Left ventricle myocardium superior (tissue), 1 donor: ENCODE measurements around the gene RNF223. TPM values are rescaled to one million over a fixed set of nuclear protein-coding genes. Genes with fewer than 3 reads are reported as not detected.
"Not testable (repeated sequence)": the region's sequence is repeated elsewhere in the genome, so short reads cannot be mapped to it uniquely, and the experiment has no call there.

Source experiments
- ATAC-seq: fragments of 200-7000 bp; cut with Tn5 transposase; one replicate; pipeline ENCODE4 v1.9.1; 2020; ENCODE audit warnings: mild to moderate bottlenecking, moderate library complexity
- DNase-seq: peaks from one replicate; pipeline ENCODE4 v3.0.0-alpha.2; 2020
- intact Hi-C: fragments of 100-400 bp; cut with micrococcal nuclease; formaldehyde crosslinking; loops from one replicate; pipeline ENCODE4 v1.11.0; 2022
- total RNA-seq: library from RNA; stranded (reverse); fragmentation: NEBNext Ultra II Directional; extraction: Animal tissue kit (Norgen Biotek cat#: 25700); gene quantifications from one replicate; pipeline ENCODE4 v1.2.1, GENCODE V29; 2021
- donor health status: DM: no; HTN: yes; CAD: no; lungs with severe emphysema.

Gene RNF223
- total RNA-seq, 1 donor from 2014 or later: not detected

DNA sequence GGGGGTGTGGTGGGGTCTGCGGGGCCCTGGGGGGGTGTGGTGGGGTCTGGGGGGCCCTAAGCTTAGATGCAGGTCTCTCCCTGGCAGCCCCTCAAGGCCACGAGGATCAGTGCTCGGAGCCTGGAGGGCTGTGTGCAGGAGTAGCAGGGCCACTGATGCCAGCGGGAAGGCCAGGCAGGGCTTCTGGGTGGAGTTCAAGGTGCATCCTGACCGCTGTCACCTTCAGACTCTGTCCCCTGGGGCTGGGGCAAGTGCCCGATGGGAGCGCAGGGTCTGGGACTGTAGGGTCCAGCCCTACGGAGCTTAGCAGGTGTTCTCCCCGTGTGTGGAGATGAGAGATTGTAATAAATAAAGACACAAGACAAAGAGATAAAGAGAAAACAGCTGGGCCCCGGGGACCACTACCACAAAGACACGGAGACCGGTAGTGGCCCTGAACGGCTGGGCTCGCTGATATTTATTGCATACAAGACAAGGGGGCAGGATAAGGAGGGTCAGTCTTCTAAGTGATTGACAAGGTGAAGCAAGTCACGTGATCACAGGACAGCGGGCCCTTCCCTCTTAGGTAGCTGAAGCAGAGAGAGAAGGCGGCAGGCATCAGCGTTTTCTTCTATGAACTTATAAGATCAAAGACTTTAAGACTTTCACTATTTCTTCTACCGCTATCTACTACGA, 8.7 kb downstream of the RNF223 start:
- DNase-seq (no peak), ATAC-seq (no peak)
- intact Hi-C loops: no loop called here

DNA sequence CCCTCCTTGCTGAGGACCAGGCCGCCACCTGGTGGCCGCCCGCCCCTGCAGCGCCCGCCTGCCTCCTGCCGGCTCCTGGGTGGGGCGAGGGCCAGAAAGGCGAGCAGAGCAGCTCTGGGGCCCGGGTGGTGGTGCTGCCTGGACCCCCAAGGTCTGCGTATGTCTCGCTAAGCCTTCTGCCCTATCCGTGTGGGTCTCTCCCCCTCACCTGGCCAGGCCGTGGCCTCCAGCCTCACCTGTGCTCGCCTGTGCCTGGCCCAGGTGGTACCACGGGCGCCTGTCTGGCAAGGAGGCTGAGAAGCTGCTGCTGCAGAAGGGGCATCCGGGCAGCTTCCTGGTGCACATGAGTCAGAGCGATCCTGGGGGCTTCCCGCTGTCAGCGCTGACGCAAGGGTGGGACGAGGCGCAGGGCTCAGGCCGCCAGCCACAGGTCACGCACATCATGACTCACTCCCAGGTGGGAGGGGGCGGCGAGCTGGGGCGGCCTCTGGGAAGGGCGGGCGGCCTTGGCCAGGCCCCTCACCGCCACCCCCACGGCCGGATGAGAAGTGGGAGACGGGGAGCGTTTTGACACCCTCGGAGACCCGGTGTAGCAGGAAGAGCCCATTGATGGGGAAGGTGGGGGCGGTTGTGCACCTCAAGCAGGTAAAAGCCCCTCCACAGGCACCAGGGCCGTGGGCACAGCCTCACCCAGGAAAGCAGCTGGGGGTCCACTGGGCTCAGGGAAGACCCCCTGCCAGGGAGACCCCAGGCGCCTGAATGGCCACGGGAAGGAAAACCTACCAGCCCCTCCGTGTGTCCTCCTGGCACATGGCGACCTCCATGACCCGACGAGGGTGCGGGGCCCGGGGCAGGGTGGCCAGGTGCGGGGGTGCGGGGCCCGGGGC, 9.9 kb downstream of the RNF223 start:
- ATAC-seq (peak; percentile 66), DNase-seq (peak; percentile 81)
- intact Hi-C loops: no loop called here

DNA sequence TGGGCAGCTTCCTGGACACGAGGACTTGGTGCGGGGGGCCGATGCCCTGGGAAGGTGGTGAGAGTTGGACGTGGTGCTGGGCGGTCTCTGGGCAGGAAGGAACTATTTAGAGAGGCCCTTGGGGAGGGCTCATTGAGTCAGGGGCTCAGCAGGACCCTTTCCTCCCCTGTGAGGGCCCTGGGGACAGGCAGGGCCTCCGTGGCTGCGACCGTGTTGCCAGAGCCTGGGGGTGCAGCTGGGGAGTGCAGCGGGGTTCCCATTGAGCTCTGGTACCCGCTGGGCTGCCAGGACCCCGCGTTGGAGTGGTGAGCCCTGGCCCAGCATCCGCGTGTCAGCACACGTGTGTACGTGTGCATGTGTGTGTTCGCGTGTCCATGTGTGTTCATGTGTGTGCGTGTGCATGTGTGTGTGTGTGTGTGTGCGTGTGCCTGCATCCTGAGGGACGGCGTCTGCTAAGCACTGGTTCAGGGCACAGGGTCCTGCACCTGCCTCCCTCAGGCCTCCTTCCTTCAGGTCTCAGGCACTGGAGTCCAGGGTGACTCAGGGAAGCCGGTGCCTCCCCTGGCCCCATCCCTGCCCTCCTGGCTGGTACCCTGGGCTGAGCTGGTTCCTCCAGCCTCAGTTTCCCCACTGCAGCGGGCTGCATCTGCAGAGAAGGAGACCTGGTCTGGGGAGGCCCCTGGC, 10.7 kb downstream of the RNF223 start:
- ATAC-seq: no peak

DNA sequence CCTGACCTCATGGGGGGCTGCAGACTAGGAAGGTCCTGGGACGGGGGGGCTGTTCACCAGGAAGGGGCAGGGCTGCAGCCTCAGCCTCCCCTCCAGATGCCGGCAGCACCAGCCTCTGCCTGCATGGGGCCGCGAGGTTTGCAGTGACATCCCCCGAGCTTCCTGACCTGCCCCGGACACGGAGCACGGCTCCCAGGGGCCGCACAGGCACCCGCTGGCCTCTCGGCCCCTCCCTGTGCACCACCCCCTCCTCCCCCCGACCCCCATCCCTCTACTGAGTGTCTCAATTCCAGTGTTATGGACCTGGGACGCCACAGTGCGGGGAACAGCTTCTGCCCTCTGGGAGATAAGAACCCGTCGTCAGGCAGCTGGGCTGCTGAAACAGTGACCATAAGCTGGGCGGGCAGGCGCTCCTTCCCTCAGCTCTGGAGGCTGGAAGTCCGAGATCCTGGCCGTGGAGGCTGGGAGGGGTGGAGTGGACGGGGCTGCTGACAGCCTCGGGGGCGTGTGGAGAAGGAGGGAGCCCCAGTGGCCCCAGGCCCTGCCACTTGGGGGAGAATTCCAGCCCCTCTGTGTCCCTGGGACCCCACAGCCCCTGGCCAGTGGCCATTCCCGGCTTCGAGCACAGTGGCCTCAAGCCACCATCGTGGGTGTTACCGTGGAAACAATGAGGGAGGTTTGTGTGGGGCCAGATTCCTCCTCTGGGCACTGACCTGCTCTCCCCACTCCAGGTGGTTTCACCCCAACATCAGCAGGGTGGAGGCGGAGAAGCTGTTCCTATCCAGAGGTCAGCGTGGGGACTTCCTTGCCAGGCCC, 11.6 kb downstream of the RNF223 start:
- intact Hi-C loops: no loop called here
- no peak for ATAC-seq
- DNase-seq: no peak

More for the DNA sequence above, 10.7 kb downstream of the RNF223 start:
- intact Hi-C loops: no loop called here
- no peak for DNase-seq

DNA sequence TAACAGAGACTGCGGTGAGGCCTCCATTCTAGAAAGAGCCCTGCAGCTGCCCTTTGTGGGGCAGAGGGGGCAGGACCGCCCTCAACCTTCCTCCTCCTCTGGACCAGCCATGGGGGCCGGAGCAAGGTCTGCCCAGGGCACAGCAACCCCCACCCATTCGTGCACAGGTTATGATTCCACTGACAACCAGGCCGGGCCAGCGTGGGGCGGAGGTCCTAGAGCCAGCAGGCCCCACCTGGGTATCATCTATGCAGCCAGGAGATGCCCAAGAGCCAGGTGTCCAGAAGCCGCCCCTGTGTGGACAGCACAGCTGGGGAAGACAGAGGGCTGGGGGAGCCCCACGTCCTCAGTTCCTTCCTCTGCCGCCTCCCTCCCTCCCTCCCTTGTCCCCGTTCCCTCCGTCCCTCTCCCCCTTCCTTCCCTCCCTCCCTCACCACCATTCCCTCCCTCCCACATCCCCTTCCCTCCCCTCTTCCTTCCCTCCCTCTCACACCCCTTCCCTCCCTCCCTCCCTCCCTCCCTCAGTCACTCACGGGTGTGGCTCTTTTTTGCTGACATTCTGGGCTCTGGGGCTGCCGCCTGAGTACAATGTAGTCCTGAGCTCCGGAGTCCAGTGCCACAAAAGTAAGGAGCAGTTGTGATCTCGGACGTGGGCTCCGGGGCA, 12.3 kb downstream of the RNF223 start:
- ATAC-seq: no peak
- no peak for DNase-seq
- intact Hi-C loops: no loop called here

DNA sequence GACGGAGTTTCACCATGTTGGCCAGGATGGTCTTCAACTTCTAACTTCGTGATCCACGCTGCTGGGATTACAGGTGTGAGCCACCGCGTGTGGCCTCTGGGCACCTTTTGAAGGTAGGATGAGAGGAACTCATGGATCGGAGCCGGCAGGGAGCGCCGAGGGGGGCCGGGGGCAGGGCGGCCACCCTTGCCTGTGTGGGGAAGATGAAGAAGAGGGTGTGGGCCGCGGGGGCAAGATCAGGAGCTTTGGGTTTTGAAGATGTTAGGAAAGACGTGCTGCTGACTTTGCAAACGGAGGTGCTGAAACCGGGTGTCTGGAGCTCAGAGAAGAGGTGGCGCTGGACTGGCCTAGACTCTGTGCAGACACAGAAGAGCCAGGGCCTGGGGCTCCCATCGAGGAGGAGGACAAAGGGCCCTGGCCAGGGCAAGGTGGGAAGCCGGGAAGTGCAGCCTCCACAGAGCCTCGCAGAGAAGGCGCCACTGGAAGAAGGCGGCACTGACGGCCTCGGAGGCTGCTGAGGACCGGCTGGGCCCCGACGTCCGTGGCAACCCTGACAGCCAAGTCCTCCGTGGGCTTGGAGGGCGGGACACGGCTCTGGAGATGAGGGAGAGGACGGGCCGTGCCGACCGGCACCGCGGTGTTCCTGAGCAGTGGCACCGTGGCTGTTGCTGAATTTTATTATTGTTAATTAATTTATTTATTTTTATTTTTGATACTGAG, 13.7 kb downstream of the RNF223 start:
- intact Hi-C loops: no loop called here
- DNase-seq: no peak
- no peak for ATAC-seq

DNA sequence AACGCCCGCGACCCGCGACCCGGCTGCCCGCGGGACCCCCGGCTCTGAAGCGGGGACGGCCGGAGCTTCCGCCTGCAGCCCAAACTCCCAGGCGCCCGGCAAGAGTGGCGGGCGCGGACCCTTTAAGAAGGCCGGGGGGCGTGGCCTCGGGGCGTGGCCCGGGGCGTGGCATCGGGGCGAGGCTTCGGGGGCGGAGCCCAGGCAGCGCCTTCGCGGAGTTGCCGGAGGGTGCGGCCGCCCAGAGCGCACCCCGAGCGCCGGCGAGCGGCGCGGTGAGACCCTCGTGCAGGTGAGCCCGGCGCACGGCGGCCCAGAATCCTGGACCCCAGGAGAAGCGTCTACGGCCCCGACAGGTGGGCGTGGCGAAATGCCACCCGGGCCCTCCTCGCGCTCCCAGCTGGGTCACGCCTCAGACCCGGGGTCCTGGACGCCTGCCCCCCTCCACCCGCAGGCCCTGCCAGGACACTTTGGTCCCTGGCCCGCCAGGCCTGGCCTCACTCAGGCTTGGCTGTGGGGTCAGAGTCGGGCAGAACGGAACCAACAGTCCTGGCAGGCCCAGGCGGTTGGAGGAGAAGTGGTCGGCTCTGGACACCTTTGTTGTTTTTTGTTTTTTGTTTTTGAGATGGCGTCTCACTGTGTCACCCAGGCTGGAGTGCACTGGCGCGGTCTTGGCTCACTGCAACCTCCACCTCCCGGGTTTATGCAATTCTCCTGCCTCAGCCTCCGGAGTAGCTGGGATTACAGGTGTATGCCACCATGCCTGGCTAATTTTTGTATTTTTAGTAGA, 14.4 kb downstream of the RNF223 start:
- intact Hi-C loops: no loop called here
- ATAC-seq (peak; percentile 95), DNase-seq (peak; percentile 96)

DNA sequence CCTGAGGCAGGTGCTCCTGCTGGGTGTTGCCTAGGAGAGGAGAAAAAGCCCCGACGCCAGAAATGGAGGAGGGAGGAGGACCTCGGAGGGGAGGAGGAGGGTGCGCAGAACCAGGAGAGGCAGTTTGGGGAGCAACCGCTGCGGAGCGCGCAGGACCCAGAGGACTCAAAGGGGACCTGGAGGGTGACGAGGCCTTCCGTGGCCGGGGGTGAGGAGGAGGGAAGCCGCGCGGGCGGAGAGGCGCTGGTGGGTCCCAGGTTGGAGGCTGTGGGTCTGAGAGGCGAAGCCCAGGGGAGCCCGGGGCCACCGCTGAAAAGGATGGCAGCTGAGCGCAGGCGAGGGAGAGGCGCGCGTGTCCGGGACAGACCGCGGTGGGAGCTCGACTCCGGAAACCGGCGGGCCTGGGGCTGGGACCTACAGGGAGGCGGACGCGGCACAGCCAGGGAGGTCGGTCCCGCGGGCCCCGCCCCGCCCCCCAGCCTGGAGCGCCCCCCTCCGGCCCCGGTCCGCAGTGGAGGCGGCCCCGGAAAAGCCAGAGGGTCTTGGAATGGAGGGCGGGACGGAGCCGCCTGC, 15.1 kb downstream of the RNF223 start:
- DNase-seq (no peak), ATAC-seq (peak; percentile 44)
- intact Hi-C loops: no loop called here

DNA sequence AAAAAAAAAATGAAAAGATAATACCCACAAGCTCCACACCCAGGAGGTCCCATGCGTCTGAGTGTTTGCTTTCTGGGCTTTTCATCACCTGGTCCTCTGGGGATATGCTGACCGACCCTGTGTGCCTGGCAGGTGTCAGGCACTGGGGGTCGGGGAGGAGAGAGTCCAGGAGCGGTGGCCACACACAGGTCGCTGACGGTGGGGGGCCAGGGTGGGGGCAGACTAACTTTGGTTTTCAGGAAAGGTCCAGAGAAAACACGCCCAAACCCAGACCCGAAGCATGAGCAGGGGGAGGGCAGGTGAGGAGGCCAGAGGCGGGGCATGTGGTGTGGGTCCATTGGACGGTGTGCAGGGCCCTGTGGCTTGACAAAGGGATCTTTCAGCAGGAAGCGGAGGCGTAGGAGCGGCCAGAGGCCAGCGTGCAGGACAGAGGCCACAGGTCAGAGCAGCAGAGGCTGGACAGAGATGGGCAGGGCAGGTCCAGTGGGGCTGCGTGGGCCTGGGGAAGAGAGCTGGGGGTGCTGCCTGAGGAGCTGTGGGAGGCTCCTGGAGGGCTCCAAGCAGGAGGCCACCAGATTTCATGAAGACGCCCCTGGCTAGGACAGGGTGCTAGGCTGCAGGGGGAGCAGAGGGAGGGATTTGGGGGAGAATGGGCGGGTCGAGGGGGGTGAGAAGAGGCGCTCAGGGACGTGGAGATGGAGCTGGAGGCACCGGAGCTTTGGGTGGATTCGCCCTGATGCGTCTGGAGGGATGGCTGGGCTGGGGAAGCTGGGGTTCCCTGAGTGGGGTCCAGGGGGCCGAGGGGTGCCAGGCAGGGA, 15.8 kb downstream of the RNF223 start:
- intact Hi-C loops: no loop called here
- DNase-seq: no peak
- no peak for ATAC-seq

DNA sequence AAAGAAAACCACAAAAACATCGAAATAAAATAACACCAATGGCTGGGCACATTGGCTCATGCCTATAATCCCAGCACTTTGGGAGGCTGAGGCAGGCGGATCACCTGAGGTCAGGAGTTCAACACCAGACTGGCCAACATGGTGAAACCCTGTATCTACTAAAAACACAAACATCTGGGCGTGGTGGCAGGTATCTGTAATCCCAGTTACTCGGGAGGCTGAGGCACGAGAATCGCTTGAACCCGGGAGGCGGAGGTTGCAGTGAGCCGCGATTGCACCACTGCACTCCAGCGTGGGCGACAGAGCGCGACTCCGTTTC, 16.4 kb downstream of the RNF223 start:
- ATAC-seq, DNase-seq, intact Hi-C loops: not testable (repeated sequence)

DNA sequence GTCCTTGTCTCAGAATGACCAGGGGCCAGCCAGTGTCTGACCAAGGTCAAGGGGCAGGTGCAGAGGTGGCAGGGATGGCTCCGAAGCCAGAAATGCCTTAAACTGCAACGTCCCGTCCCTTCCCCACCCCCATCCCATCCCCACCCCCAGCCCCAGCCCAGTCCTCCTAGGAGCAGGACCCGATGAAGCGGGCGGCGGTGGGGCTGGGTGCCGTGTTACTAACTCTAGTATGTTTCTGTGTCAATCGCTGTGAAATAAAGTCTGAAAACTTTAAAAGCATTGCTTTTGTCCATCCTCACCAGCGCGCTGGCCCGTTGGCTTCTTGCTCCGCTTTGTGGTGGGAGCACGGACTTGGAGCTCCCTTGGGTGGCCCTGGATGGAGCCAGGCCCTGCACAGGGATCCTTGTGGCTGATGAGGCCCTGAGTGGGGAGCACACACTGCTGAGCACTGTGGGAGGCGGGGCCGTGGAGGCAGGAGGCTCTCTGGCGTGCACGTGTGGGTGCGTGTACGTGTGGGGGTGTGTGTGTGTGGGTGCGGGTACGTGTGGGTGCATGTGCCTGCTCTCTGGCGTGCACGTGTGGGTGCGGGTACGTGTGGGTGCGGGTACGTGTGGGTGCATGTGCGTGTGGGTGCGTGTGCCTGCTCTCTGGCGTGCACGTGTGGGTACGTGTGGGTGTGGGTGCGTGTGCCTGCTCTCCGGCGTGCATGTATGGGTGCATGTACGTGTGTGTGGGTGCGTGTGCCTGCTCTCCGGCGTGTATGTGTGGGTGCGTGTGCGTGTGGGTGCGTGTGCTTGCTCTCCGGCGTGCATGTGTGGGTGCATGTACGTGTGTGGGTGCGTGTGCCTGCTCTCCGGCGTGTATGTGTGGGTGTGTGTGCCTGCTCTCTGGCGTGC, 18.0 kb downstream of the RNF223 start:
- no peak for DNase-seq
- ATAC-seq: no peak
- intact Hi-C loops: no loop called here

DNA sequence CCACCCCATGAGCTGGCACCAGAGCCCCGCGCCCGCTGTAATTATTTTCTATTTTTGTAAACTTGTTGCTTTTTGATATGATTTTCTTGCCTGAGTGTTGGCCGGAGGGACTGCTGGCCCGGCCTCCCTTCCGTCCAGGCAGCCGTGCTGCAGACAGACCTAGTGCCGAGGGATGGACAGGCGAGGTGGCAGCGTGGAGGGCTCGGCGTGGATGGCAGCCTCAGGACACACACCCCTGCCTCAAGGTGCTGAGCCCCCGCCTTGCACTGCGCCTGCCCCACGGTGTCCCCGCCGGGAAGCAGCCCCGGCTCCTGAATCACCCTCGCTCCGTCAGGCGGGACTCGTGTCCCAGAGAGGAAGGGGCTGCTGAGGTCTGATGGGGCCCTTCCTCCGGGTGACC, 19.1 kb downstream of the RNF223 start:
- intact Hi-C loops: no loop called here
- no peak for ATAC-seq
- no peak for DNase-seq

DNA sequence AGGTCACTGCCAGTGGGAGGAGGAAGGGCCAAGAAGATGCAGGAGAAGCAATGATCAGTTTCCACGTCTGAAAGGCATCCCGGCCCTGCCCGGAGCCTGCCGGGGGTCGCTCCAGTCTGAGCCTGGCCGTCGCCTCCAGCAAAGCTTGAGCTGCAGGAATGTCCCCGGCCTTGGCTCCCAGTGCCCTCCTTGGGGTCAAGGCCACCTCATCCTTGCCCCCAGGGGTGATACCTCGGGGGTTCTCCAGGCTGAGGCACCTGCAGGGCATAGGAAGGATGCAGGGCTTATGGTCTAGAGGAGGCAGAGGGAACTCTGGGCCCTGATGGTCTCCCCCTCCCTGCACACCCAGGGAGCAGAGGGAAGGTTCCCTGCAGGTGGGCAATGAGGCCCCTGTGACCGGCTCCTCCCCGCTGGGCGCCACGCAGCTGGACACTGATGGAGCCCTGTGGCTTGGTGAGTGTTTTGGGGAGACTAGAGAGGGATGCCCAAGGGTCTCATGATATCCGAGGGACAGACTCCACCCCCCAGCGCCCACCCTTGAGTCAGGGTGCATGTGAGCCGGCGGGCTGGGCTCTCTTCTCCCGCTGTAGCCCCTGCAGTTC, 19.9 kb downstream of the RNF223 start:
- ATAC-seq (no peak), DNase-seq (no peak)
- intact Hi-C loops: no loop called here

DNA sequence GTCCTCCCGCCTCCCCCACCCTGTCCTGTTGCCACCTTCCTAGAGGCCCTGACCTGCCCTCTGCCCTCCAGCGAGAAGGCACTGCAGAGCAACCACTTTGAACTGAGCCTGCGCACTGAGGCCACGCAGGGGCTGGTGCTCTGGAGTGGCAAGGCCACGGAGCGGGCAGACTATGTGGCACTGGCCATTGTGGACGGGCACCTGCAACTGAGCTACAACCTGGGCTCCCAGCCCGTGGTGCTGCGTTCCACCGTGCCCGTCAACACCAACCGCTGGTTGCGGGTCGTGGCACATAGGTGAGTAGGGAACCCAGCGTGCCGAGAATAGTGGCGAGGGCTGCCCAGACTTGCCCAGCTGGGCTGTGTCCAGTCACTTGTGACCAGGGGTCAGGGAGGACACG, 20.4 kb downstream of the RNF223 start:
- DNase-seq (no peak), ATAC-seq (no peak)
- intact Hi-C loops: no loop called here

DNA sequence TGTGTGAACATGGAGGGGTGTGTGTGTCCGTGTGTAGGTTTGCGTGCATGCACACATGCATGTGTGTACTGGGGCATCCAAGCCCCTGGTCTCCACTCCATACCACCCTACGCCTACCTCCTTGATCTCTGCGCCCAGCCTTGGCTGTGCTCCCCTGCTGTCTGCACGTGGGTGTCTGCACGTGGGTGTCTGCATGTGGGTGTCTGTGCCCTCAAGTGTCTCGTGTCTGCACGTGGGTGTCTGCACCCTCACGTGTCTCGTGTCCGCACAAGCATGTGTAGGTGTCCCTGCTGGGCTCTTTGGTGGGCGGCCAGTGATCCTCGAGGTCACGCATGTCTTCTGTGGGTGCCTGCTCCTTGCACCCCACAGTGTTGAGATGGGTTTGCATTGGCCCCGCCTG, 21.1 kb downstream of the RNF223 start:
- intact Hi-C loops: no loop called here
- no peak for DNase-seq
- no peak for ATAC-seq
